ENCODE measurements around the gene CFAP92.
"Not testable (repeated sequence)": the region's sequence is repeated elsewhere in the genome, so short reads cannot be mapped to it uniquely, and the experiment has no call there.

The CFAP92 gene

GRCh38 chr3:128932516-128933212 is 61.2 kb downstream of the CFAP92 start:
- Histone ChIP-seq H3K27me3 (ENCODE audit: control insufficient read depth in 1 of 2, insufficient read depth in 2 of 2, low read length in 2 of 2) (no peaks in the 10 kb centered on the region), H3K9me3 (ENCODE audit: control insufficient read depth in 2 of 2, low read length in 2 of 2) (no peaks in the 10 kb centered on the region), H3K4me1 (ENCODE audit: control insufficient read depth, insufficient read depth, low read length) (no peaks in the 10 kb centered on the region), H3K27ac (ENCODE audit: low read length) (no peak overlapping the region), H3K9ac (ENCODE audit: low read length in 2 of 2) (no peak overlapping the region), H3K4me3 (ENCODE audit: low read length in 2 of 2) (no peak overlapping the region), H3K36me3 (ENCODE audit: control insufficient read depth in 2 of 2, insufficient read depth in 2 of 2, low read length in 2 of 2) (no peaks in the 10 kb centered on the region)

GRCh38 chr3:128931046-128931445 is 62.8 kb downstream of the CFAP92 start:
- no peaks in the 10 kb centered on the region for H3K4me1 ChIP-seq (ENCODE audit: control insufficient read depth, insufficient read depth, low read length)

GRCh38 chr3:128929364-128929763 is 64.5 kb downstream of the CFAP92 start:
- Histone ChIP-seq H3K36me3 (ENCODE audit: control insufficient read depth in 2 of 2, insufficient read depth in 2 of 2, low read length in 2 of 2) (no peaks in the 10 kb centered on the region), H3K9ac (ENCODE audit: low read length in 2 of 2) (no peak overlapping the region), H3K4me3 (ENCODE audit: low read length in 2 of 2) (no peak overlapping the region), H3K9me3 (ENCODE audit: control insufficient read depth in 2 of 2, low read length in 2 of 2) (no peaks in the 10 kb centered on the region), H3K27me3 (ENCODE audit: control insufficient read depth in 1 of 2, insufficient read depth in 2 of 2, low read length in 2 of 2) (no peaks in the 10 kb centered on the region), H3K4me1 (ENCODE audit: control insufficient read depth, insufficient read depth, low read length) (no peaks in the 10 kb centered on the region), H3K27ac (ENCODE audit: low read length) (no peak overlapping the region)

More at GRCh38 chr3:128931046-128931445, 62.8 kb downstream of the CFAP92 start:
- no peaks in the 10 kb centered on the region for H3K36me3 ChIP-seq (ENCODE audit: control insufficient read depth in 2 of 2, insufficient read depth in 2 of 2, low read length in 2 of 2)
- H3K27me3 ChIP-seq (ENCODE audit: control insufficient read depth in 1 of 2, insufficient read depth in 2 of 2, low read length in 2 of 2), result no peaks in the 10 kb centered on the region
- no peak overlapping the region for H3K9ac ChIP-seq (ENCODE audit: low read length in 2 of 2)
- no peaks in the 10 kb centered on the region for H3K9me3 ChIP-seq (ENCODE audit: control insufficient read depth in 2 of 2, low read length in 2 of 2)
- H3K27ac ChIP-seq (ENCODE audit: low read length), result no peak overlapping the region
- no peak overlapping the region for H3K4me3 ChIP-seq (ENCODE audit: low read length in 2 of 2)

- not testable (repeated sequence) for H3K4me1 ChIP-seq (ENCODE audit: control insufficient read depth, insufficient read depth, low read length); H3K9me3 ChIP-seq (ENCODE audit: control insufficient read depth in 2 of 2, low read length in 2 of 2); H3K27ac ChIP-seq (ENCODE audit: low read length); H3K27me3 ChIP-seq (ENCODE audit: control insufficient read depth in 1 of 2, insufficient read depth in 2 of 2, low read length in 2 of 2); H3K36me3 ChIP-seq (ENCODE audit: control insufficient read depth in 2 of 2, insufficient read depth in 2 of 2, low read length in 2 of 2); H3K4me3 ChIP-seq (ENCODE audit: low read length in 2 of 2); H3K9ac ChIP-seq (ENCODE audit: low read length in 2 of 2)
Observed at GRCh38 chr3:128923986-128924385, 69.9 kb downstream of the CFAP92 start.

GRCh38 chr3:128923576-128923975 is 70.3 kb downstream of the CFAP92 start:
- H3K4me1 ChIP-seq (ENCODE audit: control insufficient read depth, insufficient read depth, low read length), result no peaks in the 10 kb centered on the region
- H3K9me3 ChIP-seq (ENCODE audit: control insufficient read depth in 2 of 2, low read length in 2 of 2), result no peaks in the 10 kb centered on the region
- no peak overlapping the region for H3K27ac ChIP-seq (ENCODE audit: low read length)
- H3K36me3 ChIP-seq (ENCODE audit: control insufficient read depth in 2 of 2, insufficient read depth in 2 of 2, low read length in 2 of 2), result no peaks in the 10 kb centered on the region
- H3K4me3 ChIP-seq (ENCODE audit: low read length in 2 of 2), result no peak overlapping the region
- H3K27me3 ChIP-seq (ENCODE audit: control insufficient read depth in 1 of 2, insufficient read depth in 2 of 2, low read length in 2 of 2), result no peaks in the 10 kb centered on the region
- no peak overlapping the region for H3K9ac ChIP-seq (ENCODE audit: low read length in 2 of 2)

GRCh38 chr3:128922804-128923459 is 70.9 kb downstream of the CFAP92 start:
- Histone ChIP-seq H3K4me1 (ENCODE audit: control insufficient read depth, insufficient read depth, low read length) (no peaks in the 10 kb centered on the region), H3K4me3 (ENCODE audit: low read length in 2 of 2) (no peak overlapping the region), H3K9me3 (ENCODE audit: control insufficient read depth in 2 of 2, low read length in 2 of 2) (no peaks in the 10 kb centered on the region), H3K9ac (ENCODE audit: low read length in 2 of 2) (no peak overlapping the region), H3K36me3 (ENCODE audit: control insufficient read depth in 2 of 2, insufficient read depth in 2 of 2, low read length in 2 of 2) (peaks cover 0 to 1% of the 10 kb centered on the region in 2 donors), H3K27ac (ENCODE audit: low read length) (no peak overlapping the region), H3K27me3 (ENCODE audit: control insufficient read depth in 1 of 2, insufficient read depth in 2 of 2, low read length in 2 of 2) (no peaks in the 10 kb centered on the region)

GRCh38 chr3:128919988-128920387 is 73.9 kb downstream of the CFAP92 start:
- Histone ChIP-seq H3K9me3 (ENCODE audit: control insufficient read depth in 2 of 2, low read length in 2 of 2) (no peaks in the 10 kb centered on the region), H3K9ac (ENCODE audit: low read length in 2 of 2) (no peak overlapping the region), H3K4me3 (ENCODE audit: low read length in 2 of 2) (no peak overlapping the region), H3K27me3 (ENCODE audit: control insufficient read depth in 1 of 2, insufficient read depth in 2 of 2, low read length in 2 of 2) (no peaks in the 10 kb centered on the region), H3K4me1 (ENCODE audit: control insufficient read depth, insufficient read depth, low read length) (no peaks in the 10 kb centered on the region), H3K27ac (ENCODE audit: low read length) (no peak overlapping the region), H3K36me3 (ENCODE audit: control insufficient read depth in 2 of 2, insufficient read depth in 2 of 2, low read length in 2 of 2) (peaks cover 12 to 15% of the 10 kb centered on the region in 2 donors)

GRCh38 chr3:128917291-128917690 is 76.6 kb downstream of the CFAP92 start:
- H3K36me3 ChIP-seq (ENCODE audit: control insufficient read depth in 2 of 2, insufficient read depth in 2 of 2, low read length in 2 of 2), result peaks cover 37% of the 10 kb centered on the region in 2 donors

GRCh38 chr3:128914966-128915645 is 78.8 kb downstream of the CFAP92 start:
- H3K4me1 ChIP-seq (ENCODE audit: control insufficient read depth, insufficient read depth, low read length), result peaks cover 14% of the 10 kb centered on the region
- H3K4me3 ChIP-seq (ENCODE audit: low read length in 2 of 2), result no peak overlapping the region
- no peak overlapping the region for H3K9ac ChIP-seq (ENCODE audit: low read length in 2 of 2)
- H3K27ac ChIP-seq (ENCODE audit: low read length), result no peak overlapping the region
- H3K9me3 ChIP-seq (ENCODE audit: control insufficient read depth in 2 of 2, low read length in 2 of 2), result no peaks in the 10 kb centered on the region
- peaks cover 48 to 52% of the 10 kb centered on the region in 2 donors for H3K36me3 ChIP-seq (ENCODE audit: control insufficient read depth in 2 of 2, insufficient read depth in 2 of 2, low read length in 2 of 2)
- H3K27me3 ChIP-seq (ENCODE audit: control insufficient read depth in 1 of 2, insufficient read depth in 2 of 2, low read length in 2 of 2), result no peaks in the 10 kb centered on the region

More at GRCh38 chr3:128917291-128917690, 76.6 kb downstream of the CFAP92 start:
- Histone ChIP-seq H3K27ac (ENCODE audit: low read length) (no peak overlapping the region), H3K4me1 (ENCODE audit: control insufficient read depth, insufficient read depth, low read length) (no peaks in the 10 kb centered on the region), H3K9ac (ENCODE audit: low read length in 2 of 2) (peak overlapping the region in 1 of 2 donors; percentile 29), H3K27me3 (ENCODE audit: control insufficient read depth in 1 of 2, insufficient read depth in 2 of 2, low read length in 2 of 2) (no peaks in the 10 kb centered on the region), H3K4me3 (ENCODE audit: low read length in 2 of 2) (no peak overlapping the region), H3K9me3 (ENCODE audit: control insufficient read depth in 2 of 2, low read length in 2 of 2) (no peaks in the 10 kb centered on the region)

- Histone ChIP-seq H3K9me3 (ENCODE audit: control insufficient read depth in 2 of 2, low read length in 2 of 2) (no peaks in the 10 kb centered on the region), H3K4me1 (ENCODE audit: control insufficient read depth, insufficient read depth, low read length) (peaks cover 14% of the 10 kb centered on the region), H3K9ac (ENCODE audit: low read length in 2 of 2) (no peak overlapping the region), H3K27me3 (ENCODE audit: control insufficient read depth in 1 of 2, insufficient read depth in 2 of 2, low read length in 2 of 2) (no peaks in the 10 kb centered on the region), H3K4me3 (ENCODE audit: low read length in 2 of 2) (no peak overlapping the region), H3K36me3 (ENCODE audit: control insufficient read depth in 2 of 2, insufficient read depth in 2 of 2, low read length in 2 of 2) (peaks cover 70 to 80% of the 10 kb centered on the region in 2 donors), H3K27ac (ENCODE audit: low read length) (no peak overlapping the region)
Observed at GRCh38 chr3:128911911-128912310, 82.0 kb downstream of the CFAP92 start.
